OCI-LY7 (cell line): Measurements from ENCODE around the gene TMEM59L.

ENCODE experiments used
- EZH2phosphoT487 ChIP-seq: fragments of 200-600 bp; sonication (generic); IDR thresholded peaks from 2 replicates; pipeline ENCODE4 v1.6.1; 2018; ENCODE audit warnings: low read depth, borderline replicate concordance, mild to moderate bottlenecking, mixed run types, antibody characterized with exemption, low read length, moderate library complexity, mixed read lengths
- TF ChIP-seq, protein P1 (sequence below): fragments of 200-600 bp; sonication (generic); conservative IDR thresholded peaks from 2 replicates; pipeline ENCODE4 v1.5.1; 2014; ENCODE audit warnings: mild to moderate bottlenecking, antibody characterized with exemption, low read length, moderate library complexity, mixed read lengths

- TF ChIP-seq, protein P1, sequence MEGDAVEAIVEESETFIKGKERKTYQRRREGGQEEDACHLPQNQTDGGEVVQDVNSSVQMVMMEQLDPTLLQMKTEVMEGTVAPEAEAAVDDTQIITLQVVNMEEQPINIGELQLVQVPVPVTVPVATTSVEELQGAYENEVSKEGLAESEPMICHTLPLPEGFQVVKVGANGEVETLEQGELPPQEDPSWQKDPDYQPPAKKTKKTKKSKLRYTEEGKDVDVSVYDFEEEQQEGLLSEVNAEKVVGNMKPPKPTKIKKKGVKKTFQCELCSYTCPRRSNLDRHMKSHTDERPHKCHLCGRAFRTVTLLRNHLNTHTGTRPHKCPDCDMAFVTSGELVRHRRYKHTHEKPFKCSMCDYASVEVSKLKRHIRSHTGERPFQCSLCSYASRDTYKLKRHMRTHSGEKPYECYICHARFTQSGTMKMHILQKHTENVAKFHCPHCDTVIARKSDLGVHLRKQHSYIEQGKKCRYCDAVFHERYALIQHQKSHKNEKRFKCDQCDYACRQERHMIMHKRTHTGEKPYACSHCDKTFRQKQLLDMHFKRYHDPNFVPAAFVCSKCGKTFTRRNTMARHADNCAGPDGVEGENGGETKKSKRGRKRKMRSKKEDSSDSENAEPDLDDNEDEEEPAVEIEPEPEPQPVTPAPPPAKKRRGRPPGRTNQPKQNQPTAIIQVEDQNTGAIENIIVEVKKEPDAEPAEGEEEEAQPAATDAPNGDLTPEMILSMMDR = no peak
- TF ChIP-seq EZH2phosphoT487 = no peak
Observed at GRCh38 chr19:18633321-18633720, 20.7 kb downstream of the TMEM59L start.
